ENCODE data around the gene BCOR.
A peak's percentile ranks its signal among the peaks of the same experiment; 100 is the strongest.

Gene BCOR

GRCh38 chrX:40106676-40107290 is 9.0 kb upstream of the BCOR start:
- no peak for DNase-seq (ENCODE audit: low read depth)
- TF ChIP-seq, protein P1, sequence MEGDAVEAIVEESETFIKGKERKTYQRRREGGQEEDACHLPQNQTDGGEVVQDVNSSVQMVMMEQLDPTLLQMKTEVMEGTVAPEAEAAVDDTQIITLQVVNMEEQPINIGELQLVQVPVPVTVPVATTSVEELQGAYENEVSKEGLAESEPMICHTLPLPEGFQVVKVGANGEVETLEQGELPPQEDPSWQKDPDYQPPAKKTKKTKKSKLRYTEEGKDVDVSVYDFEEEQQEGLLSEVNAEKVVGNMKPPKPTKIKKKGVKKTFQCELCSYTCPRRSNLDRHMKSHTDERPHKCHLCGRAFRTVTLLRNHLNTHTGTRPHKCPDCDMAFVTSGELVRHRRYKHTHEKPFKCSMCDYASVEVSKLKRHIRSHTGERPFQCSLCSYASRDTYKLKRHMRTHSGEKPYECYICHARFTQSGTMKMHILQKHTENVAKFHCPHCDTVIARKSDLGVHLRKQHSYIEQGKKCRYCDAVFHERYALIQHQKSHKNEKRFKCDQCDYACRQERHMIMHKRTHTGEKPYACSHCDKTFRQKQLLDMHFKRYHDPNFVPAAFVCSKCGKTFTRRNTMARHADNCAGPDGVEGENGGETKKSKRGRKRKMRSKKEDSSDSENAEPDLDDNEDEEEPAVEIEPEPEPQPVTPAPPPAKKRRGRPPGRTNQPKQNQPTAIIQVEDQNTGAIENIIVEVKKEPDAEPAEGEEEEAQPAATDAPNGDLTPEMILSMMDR (conservative IDR thresholded peaks at IDR 0.05; ENCODE audit: low read depth, low read length) = no peak
- peak overlapping the region; percentile 52 for H3K4me3 ChIP-seq (ENCODE audit: low read depth, low read length)

DNA sequence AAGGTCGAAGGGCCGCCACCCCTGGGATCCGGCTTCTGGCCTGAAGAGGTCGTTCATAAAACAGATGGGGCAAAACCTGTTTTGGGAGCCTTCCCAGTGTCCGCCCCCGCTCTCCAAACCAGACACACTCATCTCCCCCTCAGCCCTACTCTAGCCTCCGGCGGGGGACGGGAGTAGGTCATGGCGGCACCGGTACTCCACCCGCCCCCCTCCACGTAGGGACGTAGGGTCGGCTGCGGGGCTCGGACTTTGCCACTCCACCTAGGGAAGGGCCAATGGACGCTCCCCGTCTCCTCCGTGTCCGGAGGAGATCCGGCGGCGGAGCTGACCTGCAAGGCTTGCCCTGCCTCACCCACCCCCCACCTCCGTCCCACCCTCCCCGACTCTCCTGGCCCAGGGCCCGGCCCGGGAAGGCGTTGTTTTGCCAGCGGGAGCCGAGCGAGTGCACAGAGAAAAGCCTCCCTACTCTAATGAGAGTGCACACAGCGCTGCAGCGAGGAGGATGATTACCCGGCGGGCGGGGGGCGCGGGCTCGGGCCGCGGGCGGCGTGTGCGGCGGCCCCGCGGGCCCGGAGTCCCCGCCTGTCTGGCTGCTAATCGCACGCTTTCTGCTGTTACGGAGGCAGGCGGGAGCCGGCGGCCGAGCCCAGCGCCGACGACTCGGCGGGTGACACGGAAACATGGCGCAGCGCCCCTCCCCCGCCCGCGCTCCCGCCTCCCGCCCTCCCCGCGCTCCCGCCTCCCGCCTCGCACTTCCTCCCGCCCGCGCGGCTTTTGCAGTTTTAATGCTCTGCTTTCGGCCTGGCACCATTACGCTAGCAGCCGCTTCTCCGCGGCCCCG is 8.3 kb upstream of the BCOR start:
- H3K4me3 ChIP-seq (ENCODE audit: low read depth, low read length) = peak overlapping the region; percentile 52
- TF ChIP-seq, protein P1 (conservative IDR thresholded peaks at IDR 0.05; ENCODE audit: low read depth, low read length) = no peak
- DNase-seq (ENCODE audit: low read depth) = peak; percentile 54

DNA sequence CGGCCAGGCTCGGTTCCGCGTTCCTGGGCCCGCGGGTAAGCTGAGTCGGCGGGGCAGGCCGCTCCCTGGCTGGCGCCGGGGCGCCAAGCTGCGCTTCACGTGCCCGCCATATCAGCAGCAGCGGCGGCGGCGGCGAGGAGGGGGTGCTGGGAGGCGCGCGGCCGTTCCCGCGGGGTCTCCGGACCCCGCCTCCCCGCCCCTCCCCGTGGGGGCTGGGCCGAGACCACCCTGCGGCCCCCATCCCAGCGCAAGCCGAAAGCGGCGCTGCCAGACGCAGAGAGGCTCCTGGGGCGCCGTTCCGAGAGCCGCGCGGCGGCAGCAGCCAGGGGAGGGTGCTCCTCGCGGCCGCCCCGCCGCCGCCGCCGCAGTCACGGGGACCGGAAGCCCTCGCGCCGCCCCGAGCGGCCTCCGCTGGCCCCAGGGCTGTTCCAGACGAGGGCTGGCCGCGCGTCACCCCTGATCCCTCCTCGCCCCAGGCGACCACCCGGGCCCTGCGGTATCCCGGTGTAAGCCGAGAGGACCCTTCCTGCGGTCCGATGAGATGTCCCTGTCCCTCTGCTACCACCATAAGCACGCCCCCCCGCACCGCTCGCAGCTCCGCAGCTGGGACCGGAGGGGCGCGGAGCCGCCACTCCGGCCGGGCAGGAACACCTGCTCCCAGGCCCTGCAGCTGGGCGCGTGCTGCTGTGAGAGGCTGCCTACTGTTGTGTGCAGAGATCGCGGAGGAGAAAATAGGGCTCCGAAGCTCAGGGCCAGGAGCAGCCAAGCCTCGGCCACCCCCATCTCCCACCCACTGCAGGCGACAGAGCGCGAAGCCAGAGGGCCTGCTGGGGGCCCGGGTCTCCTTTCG is 7.5 kb upstream of the BCOR start:
- H3K4me3 ChIP-seq (ENCODE audit: low read depth, low read length) = peak overlapping the region; percentile 52
- TF ChIP-seq, protein P1 (conservative IDR thresholded peaks at IDR 0.05; ENCODE audit: low read depth, low read length) = no peak
- peak; percentile 52 for DNase-seq (ENCODE audit: low read depth)

- peak; percentile 56 for DNase-seq (ENCODE audit: low read depth)
- H3K4me3 ChIP-seq (ENCODE audit: low read depth, low read length) = peak overlapping the region; percentile 52
- TF ChIP-seq, protein P1 (conservative IDR thresholded peaks at IDR 0.05; ENCODE audit: low read depth, low read length) = no peak
These were observed 6.8 kb upstream of the BCOR start for GRCh38 chrX:40104630-40104984.

- no peak overlapping the region for H3K4me3 ChIP-seq (ENCODE audit: low read depth, low read length)
- TF ChIP-seq, protein P1 (conservative IDR thresholded peaks at IDR 0.05; ENCODE audit: low read depth, low read length) = no peak
- DNase-seq (ENCODE audit: low read depth) = no peak
These were observed 6.0 kb upstream of the BCOR start for GRCh38 chrX:40103565-40104323.

Data from choroid plexus epithelial cell (primary cell).